ENCODE measurements around the gene MYEOV.

The MYEOV gene

DNA sequence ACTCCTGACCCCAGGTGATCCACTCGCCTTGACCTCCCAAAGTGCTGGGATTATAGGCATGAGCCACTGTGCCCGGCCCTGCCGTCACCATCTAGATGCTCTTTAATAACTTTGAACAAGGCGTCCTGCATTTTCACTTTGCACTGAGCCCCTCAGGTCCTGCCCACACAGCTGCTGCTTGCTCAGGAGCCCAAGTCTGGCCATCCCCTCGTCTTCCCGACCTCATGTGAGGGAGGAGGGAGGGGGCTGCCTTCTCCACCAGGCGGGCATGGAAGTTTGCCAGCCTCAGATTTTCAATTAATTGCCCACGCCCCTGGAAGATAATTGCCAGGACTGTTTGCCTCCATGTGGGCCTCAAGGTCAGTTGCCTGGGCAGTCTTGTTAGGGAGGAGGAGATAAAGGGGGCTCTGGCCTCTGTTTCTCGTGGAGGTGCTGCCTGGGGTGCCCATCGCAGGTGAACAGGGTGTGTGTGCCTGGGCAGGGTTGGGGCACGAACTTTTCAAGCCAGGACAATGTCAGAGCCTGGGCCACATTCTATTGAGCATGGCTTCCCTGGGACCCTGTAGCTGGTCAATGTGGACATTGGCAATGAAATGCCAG is 27.9 kb upstream of the MYEOV start:
- DNase-seq = no peak

DNA sequence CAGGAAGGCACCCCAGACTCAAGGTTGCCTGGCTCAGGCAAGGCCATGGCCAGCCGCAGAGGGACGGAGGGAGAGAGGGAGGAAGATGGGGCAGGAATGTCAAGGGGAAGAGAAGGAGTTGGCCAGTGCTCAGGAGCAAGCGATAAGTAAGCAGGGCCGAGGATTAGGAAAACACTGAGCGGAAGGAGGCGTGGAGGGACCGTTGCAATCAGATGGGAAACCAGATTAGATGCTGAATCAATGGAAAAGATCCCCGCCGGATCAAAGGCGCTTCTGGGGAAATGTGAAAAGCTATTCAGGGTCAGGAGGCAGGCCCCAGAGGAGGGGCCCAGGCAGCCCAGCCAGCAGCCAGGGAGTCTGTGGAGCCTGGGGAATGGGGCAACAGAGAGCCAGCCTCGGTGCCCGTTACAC is 26.6 kb upstream of the MYEOV start:
- DNase-seq = no peak

DNA sequence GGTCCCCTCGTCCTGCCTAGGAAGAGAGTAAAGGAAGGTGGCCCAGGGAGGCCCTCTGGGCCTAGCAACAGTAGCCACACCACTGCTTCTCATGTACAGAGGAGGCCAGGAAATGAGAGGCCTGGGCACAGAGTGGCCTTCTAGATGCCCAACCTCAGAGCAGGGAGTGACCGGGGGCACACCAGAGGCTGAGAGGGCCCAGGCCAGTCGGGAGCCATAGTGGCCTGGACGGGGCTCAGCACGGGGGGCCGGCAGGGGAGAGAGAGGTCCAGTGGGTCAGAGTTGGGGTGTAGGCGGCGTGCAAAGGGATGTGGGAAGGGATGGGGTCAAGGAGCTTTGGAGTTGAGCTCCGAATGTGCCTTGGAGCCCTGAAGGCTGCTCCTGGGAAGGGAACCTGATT is 25.0 kb upstream of the MYEOV start:
- no peak for DNase-seq

DNA sequence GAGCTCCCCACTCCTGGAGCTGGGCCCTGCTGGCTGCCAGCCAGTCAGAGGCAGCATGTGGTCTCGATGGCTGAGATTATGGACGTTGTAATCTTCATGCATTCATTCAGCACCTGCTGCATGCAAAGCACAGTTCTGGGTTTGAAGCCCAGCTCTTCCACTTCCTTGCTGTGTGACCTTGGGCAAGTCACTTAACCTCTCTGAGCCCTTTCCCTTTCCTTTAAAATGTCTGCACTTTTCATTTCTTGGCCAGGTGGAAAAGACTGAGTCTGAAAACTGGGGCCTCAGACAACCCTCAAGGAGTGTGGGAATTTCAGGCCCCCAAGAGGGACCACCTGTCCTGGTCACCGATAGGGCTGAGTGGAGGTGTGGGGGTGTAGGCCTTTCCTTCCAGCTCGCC is 24.6 kb upstream of the MYEOV start:
- DNase-seq = no peak

DNA sequence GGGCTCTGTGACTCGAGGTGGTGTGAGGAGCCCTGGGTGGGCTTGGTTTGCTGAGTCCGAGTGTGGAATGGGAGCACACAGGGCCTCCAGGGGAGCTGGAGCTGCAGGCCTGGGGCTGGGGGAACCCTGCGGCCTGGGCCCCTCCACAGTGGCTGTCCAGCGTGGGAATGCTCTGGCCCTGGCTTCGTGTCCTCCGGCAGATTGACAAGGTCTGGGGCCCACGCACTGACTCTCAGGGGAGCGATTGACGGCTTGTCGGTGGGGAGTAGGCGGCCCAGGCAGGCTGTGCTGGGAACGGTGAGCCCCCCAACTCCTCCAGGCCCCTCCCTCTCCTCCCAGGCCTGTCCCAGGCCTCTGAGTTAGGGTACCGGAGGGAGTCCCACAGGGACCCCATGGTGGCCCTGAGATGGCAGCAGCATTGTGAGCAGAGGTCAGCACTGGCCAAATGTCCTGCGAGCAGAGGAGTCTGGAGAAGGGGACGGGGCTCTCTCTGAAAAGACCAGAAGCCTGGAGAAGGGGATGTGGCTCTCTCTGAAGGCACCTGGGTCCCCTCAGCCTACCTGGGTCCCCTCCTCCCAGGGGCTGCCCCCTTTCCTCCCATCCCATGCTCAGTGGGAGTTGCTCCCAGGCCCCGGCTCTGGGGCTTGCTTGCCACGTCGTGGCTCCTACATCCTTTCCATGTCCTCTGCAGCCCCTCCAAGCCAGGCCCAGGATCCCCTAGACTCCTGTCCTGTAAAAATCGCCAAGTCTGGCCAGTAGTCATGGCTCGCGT is 23.8 kb upstream of the MYEOV start:
- no peak for DNase-seq

DNA sequence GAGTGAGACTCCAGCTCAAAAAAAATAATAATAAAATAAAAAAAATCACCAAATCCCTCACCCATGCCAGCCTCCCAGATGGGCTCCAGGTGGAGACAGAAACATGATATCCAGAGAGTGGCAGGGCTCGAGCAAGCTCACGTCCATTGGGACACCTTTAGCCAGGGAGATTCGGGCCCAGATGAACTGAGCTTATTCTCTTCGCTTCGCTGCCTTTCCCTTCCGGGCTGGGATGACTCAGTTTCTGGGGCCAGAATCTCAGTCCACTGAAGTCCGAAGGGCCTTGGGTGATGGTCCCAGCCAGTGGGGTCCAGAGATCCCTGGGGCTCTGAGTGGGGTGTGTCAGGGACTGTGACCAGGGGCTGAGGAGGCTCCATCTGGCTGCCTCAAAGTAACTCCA is 23.0 kb upstream of the MYEOV start:
- no peak for DNase-seq

DNA sequence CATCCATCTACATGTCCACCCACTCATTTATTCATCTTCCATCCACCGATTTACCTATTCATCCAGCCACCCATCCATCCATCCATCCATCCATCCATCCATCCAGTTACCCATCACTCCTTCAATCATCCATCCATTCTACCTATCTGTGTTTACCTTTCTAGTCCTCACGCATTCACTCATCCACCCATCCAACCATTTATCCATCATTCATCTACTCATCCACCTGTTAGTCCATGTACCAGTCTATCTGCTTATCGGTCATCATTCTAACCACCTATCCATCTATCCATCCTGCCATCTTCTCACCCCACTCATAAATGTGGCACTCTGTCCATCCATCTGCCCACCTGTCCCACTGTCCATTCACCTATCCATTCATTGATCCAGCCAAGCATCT is 21.9 kb upstream of the MYEOV start:
- DNase-seq = no peak

DNA sequence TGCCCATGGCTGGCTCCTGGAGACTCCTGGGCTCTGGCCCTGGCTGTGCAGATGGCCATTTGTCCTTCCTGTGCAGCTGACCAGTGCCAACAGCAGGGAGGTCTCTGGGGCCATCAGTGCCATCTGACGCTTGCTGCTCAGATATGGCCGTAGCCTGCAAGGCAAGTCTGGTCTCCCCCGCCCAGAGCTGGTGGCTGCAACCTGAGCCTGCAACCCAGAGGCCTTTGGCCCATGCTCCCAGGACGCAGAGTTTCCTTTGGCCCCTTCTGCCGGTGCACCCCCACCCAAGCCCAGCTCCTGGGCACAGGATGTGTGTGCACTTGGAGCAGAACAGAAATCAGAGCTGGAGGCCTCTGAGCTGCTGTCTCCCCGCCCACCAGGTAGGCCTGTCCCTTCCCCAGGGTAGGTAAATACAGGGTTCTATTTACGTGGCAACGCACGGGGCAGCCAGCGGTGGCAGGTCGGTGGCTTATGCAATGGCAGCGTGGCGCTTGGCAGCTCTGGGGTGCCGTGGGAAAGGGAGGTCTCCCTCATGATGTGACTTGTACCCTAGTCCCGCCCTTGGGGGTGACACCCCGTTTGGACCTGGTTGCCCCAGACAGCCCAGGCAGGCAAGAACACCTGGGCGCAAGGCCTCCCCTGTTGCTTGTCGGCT is 21.0 kb upstream of the MYEOV start:
- DNase-seq = no peak

DNA sequence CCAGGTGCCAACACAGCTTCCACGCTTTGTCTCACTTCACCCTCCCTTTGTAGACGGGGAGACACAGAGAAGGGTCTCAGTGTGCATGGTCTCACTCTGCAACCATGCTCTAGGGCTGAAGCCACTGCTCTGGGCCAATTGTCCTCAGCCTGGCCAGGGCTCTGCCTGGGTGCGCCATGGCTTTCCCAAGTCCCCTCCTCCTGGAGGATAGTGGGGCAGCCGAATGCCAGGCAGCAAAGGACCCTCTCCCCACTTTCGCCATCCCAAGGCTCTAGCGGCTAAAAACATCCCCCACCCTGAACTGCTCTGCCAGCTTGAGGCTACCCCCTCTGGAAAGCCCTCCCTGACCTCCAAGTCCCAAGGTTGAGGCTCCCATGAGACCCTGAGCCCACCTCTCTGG is 20.4 kb upstream of the MYEOV start:
- no peak for DNase-seq

DNA sequence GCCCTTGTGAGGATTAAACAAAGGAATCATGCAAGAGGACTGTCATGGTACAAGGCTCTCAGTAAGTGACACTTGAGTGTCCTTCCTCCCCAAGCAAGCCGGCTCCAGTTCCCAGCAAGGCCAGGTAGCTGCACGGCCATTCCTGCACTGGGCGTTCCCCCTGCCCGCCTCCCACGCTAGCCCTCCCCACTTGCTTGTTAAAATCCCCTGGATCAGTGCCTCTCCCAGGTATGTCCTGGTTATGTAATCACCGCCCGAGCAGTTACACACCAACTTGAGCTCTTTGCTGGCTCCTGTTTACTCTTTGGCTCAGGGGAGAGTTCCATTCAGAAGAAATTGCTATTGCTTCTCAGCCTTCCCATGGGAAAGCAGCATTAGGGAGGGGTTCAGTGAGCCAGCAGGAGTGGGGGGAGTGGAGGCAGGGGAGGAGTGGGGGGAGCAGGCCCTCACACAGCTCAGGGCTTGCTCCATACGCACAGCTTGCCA is 19.4 kb upstream of the MYEOV start:
- no peak for DNase-seq

DNA sequence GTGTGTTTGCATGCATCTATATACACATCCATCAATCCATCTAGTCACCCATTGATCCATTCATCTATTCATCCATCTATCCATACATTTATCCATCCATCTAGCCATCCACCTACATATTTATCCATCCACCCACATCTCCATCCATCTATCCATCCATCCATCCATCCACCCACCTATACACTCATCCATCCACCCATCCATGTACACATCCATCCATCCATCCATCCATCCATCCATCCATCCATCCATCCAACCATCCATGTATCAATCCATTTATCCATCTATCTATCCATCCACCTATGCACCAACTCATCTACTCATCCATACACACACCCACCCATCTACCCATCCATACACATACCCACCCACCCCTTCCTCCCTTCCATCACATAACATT is 18.8 kb upstream of the MYEOV start:
- no peak for DNase-seq

DNA sequence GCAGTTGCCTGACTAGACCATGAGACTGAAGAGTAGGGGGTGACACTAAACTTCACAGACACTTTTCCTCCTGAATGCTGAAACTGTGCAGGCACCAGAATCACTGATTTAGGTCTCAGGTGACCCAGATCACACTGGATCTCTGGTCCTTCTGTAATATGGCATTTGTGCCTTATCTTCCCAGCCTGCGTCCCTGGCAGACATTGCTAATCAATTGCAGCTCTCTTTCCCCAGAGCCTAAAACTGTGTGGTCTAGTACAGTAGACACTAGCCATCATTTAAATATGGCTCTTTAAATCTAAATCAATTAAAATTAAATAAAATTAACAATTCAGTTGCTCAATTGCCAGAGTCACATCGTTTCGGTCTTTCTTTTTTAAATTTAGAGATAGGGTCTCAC is 17.8 kb upstream of the MYEOV start:
- no peak for DNase-seq

DNA sequence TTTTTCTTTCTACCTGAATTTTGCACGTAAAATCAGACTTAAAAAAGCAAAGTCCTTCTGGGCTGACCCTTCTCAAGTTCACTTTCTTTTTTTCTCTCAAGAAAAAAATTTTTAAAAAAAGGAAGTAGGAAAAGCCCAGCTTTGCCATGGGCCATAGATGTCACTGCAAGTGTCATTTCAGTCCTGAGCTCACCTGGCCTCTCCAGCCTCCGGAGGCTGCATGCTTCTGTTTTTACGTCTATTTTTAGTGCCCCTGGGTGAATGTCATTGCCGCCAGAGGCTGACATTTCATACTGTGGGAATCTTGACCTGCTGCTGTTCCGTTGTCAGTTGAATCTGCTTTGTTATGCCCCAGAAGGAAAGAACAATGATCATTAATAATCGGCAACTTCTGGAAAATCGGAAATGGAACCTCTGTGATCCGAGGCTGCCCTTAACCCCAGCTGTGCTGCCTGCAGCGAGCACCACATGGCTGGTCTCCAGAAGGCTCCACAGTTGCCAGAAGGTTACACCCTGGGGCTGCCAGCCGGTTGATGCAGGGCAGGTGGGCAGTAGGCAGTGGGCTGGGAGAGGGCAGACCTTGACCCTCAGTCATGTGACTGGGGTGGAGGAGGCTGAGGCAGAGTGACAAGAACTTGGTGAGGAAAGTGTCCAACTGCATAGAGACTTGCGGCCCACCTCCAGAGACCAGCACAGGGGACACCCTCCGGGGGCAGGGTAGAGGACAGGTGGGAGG is 16.7 kb upstream of the MYEOV start:
- DNase-seq = no peak

DNA sequence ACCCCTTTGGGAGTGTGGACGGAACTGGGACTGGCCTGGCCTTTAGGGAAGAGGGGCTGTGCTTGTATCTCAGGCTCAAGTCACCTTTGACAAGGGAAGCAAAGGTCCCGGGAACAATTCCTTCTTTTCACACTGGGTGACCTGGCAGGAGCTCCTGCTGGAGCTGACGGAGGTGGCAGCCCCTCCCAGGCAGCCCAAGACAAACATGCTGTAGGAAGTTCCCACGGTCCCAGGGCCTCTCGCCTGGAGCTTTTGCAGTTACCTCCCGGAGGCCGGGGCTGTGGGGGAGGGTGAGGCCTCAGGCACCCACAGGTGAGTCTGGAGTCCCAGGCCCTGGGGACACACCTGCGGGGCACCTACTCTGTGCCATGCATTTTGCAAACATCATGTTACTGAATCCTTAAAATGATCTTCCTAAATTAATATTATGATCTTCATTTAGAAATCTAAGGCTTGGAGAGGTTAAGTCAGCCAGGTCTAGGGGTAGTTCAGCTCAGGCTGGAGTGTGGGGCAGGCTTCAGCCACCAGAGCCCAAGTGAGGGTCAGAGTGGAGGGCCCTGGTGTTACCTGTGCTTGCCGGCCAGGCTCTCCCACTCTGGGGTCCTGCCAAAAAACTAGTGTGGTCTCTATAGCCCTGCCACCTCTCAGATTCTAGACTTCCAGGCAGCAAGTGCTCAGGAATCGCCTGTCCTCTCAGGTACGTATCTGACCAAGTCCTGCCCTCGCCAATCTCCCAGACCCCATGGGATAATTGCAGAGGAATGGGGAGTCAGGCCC is 15.7 kb upstream of the MYEOV start:
- DNase-seq = no peak

DNA sequence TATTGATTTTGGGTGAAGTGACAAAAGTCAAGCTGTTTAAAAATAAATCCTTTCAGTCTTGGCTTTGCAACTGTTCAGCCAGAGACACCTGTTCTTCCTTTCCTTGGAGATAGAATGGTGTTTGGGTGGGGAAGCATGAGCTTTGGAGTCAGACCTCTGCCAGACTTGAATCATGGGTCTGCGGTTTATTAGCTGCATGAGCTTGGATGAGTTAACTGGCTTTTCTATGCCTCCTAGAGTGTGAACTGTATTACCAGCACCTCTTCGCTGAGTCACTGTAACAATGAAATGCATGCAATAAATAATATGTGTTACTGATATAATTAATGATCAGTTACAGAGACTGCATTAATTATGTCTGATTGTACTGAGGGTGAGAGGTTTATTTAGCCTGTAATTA is 13.5 kb upstream of the MYEOV start:
- DNase-seq = no peak

DNA sequence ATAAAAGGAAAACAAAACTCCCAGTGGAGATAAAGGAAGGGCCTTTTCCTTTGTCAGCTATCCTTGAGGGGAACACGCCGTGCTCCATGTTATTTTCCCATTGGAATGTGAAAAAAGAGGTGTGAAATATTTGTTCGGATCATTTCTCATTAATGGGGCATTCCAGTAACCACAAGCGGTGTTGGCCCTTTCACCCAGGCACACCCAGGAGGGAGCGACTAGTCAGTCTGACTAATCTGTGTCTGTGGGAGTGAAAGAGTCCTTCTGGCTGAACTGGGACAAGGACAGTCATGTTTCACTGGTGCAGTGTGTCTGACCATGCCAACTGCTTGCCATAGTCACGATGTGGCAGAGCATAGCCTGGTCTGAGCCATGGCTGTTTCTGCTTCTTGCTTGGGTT is 13.0 kb upstream of the MYEOV start:
- DNase-seq = peak; percentile 41 to 62 (median 52)

DNA sequence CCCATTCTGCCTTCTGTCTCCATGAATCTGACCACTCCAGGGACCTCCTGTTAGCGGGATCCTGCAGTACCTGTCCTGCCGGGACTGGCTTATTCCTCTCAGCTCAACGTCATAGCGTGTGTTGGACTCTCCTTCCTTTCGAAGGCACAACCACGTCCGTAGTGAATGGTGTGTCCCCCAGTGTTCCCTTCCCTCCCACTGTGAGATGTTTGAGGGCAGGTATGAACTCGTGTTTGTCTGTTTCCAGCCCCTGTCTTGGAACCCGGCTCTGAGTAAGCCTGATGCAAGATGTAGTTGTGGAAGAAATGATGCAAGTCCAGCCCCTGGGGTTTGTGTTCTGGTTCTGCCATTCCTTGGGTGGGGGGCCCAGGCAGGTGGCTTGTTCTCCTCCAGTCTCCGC is 10.5 kb upstream of the MYEOV start:
- DNase-seq = no peak

DNA sequence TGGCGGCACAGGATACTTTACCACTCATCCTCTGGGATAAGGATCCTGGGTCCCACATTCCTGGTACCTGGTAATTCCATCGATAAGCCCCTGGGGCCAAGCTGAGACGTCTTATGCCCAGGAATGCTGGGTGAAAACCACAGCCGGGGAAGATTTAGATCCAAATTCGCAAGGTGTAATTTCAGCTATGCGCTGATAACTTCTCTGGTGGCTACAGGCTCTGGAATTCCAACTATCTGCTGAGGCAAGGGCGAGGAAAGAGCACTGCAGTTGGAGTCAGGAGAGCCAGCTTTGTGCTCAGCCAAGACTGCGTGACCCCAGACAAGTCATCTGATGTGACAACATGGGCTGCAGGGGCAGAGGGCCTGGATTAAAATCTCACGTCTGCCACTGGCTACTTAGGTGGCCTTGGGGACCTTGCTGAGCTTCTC is 9.9 kb upstream of the MYEOV start:
- no peak for DNase-seq

DNA sequence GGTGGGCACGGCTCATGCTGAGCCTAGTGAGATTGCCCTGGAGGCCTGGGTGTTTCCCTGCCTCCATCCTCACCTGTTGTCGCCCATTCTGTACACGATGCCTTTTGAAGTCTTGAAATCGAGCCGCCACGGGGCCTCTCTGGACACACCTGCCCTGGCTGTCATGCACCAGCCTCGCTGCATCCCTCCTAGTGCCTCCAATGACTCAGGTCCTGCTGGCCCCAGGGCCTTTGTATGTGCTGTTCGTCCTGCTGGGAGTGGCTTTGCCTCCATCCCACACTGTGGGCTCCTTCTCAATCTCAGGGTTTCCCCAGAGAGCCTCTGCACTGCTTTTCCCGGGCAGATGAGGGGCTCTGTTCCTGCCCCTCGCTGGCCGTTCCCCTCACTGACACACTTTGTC is 8.9 kb upstream of the MYEOV start:
- no peak for DNase-seq

DNA sequence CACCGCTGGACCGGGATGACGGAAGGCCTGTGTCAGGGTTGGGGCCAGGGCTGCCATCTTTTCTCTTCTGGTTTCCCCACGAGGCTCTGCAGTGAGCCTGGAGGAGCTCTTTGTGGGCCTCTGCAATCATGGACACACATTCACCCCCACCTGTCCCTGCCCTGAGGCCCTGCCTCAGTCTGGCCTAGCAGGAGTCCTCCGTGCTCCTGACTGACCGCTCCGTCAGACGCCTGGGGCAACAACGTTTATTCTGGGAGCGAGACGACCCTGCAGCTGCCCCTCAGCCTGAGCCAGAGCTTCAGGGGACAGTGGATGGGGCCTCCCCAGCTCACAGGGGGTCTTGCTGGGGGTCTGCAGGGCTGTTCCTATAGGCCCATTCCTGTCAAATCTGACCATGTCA is 8.2 kb upstream of the MYEOV start:
- DNase-seq = no peak

DNA sequence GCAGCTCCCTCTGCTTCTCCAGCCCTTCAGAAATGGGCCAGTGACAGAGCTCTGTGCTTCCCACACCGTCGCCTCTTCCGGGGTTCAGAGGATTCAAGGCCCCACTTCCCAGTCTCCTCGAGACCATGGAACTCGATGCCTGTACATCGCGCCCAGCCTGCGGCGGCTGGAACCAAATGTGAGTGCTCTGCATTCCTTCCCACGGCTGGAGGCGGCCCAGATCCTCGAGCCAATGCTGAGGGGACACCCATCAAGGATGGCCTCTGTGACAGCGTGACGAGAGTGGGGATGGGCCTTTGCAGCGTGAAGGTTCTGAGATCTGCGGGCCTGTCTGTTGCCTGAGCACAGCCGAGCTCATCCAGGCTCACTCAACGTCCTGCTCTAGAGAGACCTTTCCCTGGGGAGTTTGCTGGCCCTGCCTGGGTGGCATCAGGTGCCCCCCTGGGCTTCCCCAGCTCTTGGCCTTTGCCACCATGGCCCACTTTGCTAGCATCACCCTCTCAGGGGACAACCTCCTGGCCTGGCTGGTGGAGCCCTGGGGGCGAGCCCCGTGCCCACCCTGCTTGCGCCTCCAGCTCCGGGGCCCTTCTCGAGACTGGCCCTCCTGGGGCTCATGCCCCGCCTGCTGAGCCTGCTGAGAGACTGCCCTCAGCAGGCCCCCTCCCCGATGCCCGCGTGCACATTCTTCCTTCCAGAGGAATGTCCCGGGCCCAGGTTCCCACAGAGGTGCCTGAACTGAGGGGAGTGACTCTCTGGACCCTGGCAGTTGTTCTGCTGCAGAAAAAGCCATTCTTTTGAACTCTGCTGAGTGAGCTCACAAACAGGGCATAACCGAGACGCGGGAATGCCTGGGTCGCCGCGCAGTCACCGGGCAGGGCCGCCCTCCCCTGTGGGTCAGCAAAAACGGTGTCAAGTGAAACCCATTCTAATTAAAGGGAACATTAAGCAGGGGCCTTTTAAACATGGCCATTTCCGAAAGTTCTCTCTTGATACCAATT is 7.3 kb upstream of the MYEOV start:
- no peak for DNase-seq

Data from suppressor macrophage (primary cell).